Measurements from ENCODE around the gene ZNF221.

- TF ChIP-seq CTCF (IDR thresholded peaks at IDR 0.05; ENCODE audit: insufficient read depth, low read length, poor library complexity, severe bottlenecking) (no peak), EZH2phosphoT487 (conservative IDR thresholded peaks at IDR 0.05; ENCODE audit: low read length) (no peak)
Measured at GRCh38 chr19:43939557-43940260, 11.3 kb upstream of the ZNF221 start.

All from SU-DHL-6 (cell line).